Fibroblast of mammary gland (primary cell): ENCODE measurements around the gene OMP.

ENCODE experiments used
- DNase-seq: peaks from one replicate; pipeline ENCODE4 v3.0.0-alpha.2; 2010; ENCODE audit warnings: low read depth
- H3K4me3 ChIP-seq: 2 replicates; pipeline ENCODE4 v1.5.1; 2011; ENCODE audit warnings: low read depth, mild to moderate bottlenecking, low read length, moderate library complexity; ENCODE audit not compliant: control insufficient read depth
- TF ChIP-seq, protein P1 (sequence below): conservative IDR thresholded peaks from 2 replicates; pipeline ENCODE4 v1.5.1; 2011; ENCODE audit warnings: low read depth, low read length, inconsistent platforms; ENCODE audit not compliant: control insufficient read depth, insufficient read depth

OMP gene

DNA sequence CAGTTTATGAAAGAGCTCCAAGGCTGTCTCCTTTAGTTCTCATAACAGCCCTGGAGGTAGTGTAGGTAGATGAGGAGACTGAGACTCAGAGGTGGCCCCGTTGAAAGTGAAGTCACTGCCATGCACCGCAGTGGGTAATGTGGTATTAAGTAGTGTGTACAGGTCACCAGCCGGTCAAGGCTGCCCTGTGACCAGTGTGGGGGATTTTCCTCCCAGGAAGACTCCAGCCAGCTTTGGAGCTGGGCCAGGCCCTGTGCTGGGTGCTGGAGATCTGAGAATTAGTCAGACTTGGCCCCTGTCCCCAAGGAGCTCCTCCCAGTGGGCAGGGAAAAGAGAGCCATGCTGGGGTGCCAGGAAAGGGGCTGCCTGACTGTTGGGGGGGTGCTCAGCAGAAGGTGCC is 5.3 kb downstream of the OMP start:
- peak; percentile 96 for DNase-seq
- TF ChIP-seq, protein P1, sequence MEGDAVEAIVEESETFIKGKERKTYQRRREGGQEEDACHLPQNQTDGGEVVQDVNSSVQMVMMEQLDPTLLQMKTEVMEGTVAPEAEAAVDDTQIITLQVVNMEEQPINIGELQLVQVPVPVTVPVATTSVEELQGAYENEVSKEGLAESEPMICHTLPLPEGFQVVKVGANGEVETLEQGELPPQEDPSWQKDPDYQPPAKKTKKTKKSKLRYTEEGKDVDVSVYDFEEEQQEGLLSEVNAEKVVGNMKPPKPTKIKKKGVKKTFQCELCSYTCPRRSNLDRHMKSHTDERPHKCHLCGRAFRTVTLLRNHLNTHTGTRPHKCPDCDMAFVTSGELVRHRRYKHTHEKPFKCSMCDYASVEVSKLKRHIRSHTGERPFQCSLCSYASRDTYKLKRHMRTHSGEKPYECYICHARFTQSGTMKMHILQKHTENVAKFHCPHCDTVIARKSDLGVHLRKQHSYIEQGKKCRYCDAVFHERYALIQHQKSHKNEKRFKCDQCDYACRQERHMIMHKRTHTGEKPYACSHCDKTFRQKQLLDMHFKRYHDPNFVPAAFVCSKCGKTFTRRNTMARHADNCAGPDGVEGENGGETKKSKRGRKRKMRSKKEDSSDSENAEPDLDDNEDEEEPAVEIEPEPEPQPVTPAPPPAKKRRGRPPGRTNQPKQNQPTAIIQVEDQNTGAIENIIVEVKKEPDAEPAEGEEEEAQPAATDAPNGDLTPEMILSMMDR: no peak
- no peak overlapping the region for H3K4me3 ChIP-seq

DNA sequence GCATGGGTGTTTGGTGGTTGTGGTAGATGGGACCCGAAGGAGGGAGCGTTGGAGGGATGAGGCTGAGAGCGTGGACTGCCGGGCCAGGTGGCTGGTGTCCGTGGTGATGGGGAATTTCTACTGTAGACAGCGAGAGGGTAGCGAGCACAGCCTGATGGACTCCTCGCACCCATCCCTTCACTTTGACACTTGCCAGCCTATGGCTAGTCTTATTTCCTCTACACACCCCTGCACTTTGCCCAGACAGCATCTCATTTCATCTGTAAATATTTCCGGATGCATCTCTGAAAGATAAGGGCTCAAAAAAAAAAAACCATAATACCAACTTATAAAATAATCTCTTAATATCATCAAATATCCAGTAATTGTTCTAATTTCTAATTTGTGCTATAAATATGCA is 5.8 kb downstream of the OMP start:
- TF ChIP-seq, protein P1: no peak

DNA sequence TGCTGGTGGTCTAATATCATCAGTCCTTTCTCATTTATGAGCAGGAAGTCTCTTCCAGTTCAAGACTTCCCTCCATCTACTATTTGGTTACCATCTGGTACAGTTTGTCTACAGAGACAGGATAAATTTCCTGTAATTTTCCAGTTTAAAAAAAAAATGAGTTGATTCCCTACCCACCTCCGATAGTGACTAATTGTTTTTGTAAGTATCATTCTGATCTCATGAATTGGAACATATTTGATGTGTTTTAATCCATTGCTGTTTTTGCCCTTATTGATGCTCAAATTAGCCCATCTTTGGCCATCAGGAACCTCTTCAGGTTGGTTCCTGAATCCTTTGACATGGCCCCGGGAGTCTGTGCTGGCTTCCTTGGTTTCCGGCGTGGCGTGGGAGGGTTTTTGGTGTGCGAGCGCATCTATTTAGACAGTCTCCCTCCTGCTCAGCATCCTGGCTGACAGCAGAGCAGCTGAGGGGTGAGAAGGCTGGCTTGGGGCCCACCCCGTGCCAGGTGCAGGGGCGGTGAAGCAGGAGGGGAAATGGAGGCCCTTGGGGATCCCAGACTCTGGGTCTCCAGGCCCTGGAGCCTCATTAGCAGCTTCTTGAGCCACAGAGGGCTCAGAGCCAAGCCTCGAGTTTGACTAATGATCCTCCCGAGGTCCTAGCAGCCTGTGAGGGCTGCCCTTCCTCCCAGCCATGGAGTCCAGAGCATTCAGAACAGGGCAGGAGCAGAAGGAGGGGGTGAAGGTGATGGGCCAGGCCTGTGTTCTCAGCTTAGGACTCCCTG is 6.8 kb downstream of the OMP start:
- peak; percentile 81 for DNase-seq
- no peak overlapping the region for H3K4me3 ChIP-seq
- TF ChIP-seq, protein P1: no peak

More for the DNA sequence above, 5.8 kb downstream of the OMP start:
- no peak for DNase-seq
- H3K4me3 ChIP-seq: no peak overlapping the region

DNA sequence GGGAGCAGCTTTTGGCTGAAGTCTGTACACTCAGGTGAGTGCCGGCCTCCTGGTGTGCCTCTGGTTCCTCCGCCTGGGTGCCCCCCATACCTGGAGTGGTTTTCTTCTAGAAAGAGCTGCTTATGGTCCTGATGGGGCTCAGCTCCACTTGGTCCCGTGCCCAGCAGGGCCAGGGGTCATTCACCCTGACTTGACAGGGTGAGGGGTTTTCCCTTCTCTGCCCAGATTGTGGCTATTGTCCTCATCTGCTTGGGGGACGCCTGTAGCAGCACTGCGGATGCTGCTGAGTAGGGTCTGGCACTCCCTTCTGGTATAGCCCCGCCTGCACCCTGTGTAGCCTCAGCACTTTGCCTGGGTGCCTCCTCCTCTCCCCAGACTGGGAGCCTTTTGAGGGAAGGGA is 8.2 kb downstream of the OMP start:
- H3K4me3 ChIP-seq: no peak overlapping the region
- TF ChIP-seq, protein P1: no peak
- DNase-seq: no peak

DNA sequence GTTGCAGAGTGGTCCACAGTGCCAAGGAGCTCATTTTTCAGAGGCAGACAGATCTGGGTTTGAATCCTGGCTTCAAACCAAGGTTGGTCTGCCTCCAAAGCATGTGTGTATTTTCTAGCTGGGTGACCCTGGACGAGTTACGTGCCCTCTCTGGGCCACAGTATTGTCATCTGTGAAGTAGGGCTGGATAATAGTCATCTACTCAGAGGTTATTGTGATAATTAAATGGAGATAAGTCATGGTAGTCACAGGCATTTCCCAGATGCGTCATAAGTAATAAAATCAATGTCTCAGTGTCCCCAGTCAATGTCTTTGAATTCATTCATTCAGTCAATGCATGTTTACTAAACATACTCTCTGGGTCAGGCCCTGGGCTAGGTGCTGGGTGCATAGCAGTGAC is 8.6 kb downstream of the OMP start:
- no peak overlapping the region for H3K4me3 ChIP-seq
- TF ChIP-seq, protein P1: no peak
- DNase-seq: peak; percentile 52

- no peak overlapping the region for H3K4me3 ChIP-seq
- no peak for DNase-seq
- TF ChIP-seq, protein P1: no peak
Observed at GRCh38 chr11:77111946-77112345, 9.3 kb downstream of the OMP start.
